GM12878 (cell line): ENCODE results near the gene TMEM225B.

Experiments
- ASH2L ChIP-seq: fragments of 300-600, 200-600 bp; sonication (generic); IDR thresholded peaks from 2 replicates; pipeline ENCODE4 v1.6.1; 2017; ENCODE audit warnings: low read depth, mild to moderate bottlenecking, borderline replicate concordance
- NR2F1 ChIP-seq: fragments of 450-650 bp; conservative IDR thresholded peaks from 2 replicates; pipeline ENCODE4 v1.6.1; 2017; ENCODE audit warnings: mild to moderate bottlenecking

- TF ChIP-seq ASH2L, result no peak
- no peak for TF ChIP-seq NR2F1
Measured at GRCh38 chr7:99562114-99562784, 35.8 kb upstream of the TMEM225B start.
